Stimulated activated CD4-positive, alpha-beta T cell treated with anti-CD3 and anti-CD28 coated beads, Interleukin-12 subunit alpha, Interleukin-12 subunit beta, amount 100 ng/mL, for 48 hours (primary cell): ENCODE data around the gene CUL4A.

Experiments used
- DNase-seq, 3 donors: peaks; one replicate each; pipeline ENCODE4 v3.0.0-alpha.2; 2020; ENCODE audit warnings: low read depth in 2 of 3, low spot score in 1 of 3

The CUL4A gene

DNA sequence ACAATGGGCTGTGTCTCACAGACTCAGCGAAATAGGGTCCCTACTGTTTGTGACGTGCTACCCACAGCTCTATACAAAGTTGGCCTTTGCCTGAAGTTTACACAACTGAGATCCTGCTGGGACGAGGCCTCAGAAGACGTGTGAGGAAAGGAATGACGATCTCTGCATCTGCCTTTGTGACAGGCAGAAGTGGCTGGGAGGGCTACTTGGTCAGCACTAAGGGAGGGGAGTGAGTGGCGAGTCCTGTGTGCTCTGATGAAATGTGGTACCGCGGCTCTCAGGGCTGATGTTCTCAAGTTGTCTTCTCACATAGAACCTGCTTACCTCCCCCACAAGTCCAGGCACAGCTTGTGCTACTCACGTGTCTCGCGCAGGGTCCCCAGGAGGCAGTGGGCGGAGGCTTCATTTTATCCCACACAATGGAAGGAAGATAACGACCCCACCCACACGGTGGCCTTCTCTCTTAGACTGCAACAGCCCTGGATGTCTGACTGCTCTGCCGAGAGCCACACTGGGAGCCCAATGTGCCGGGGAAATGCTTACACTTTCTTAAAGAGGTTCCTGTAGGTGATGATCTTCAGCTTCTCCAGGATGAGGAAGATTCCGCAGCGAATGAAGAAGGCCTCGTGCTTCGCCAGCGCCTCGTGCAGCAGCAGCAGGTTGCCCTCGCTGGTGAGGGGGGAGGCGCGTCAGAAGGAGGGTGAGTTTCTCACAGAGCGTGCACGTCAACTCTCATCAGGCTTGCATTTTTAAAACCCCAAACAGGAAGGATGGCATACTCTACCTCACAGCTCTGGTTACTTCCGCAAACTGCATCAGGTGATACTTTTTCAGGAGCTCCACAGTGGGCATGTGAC lies 29.8 kb upstream of the CUL4A start:
- DNase-seq, result no peak

DNA sequence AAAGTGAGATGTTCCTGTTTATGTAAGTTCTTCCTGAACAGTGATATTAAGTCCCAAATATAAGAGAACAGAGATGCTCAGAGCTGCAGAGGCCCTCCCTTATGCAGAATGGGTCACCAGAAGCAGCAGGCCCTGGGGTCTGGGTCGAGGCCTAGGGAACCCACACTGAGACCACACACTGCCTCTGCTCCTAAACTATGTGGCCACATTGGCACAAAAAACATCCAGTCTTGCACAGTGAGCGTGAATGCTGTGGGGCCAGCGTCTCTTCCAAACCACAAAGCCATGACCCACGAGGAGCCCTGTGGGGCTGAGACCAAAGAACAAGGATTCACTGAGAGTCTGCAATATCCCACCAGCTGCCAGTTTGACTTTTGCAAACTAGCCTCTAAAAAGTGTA lies 27.4 kb upstream of the CUL4A start:
- DNase-seq, result no peak

DNA sequence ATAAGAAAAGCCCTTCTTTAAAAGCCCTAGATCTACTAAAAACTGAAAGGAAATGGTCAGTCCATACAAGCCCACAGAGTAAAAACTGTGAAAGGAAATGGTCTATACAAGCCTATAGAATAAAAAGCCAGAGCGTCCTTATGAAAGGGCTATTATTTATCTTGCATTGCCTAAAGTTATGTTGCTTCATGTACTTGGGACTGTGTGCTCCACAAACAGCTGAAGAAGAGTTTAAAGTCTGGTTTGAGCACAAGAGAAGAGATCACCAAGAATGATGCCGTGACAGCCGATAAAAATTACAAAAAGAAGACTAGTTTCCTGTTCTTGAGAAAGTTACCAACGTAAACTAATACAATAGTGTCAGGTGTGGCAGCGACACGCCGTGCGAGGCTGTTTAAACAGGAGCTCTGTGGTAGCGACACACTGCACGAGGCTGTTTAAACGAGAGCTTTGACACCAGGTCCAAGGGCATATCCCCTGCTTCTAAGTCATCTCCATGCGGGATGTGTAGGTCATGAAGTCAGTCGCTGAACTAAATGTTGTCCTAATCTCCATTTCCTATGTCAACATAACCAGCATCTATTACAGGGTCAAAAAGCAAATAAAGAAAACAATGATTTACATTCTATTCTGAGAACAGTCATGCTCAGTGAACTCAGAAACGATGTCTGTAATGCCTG lies 25.8 kb upstream of the CUL4A start:
- no peak for DNase-seq

DNA sequence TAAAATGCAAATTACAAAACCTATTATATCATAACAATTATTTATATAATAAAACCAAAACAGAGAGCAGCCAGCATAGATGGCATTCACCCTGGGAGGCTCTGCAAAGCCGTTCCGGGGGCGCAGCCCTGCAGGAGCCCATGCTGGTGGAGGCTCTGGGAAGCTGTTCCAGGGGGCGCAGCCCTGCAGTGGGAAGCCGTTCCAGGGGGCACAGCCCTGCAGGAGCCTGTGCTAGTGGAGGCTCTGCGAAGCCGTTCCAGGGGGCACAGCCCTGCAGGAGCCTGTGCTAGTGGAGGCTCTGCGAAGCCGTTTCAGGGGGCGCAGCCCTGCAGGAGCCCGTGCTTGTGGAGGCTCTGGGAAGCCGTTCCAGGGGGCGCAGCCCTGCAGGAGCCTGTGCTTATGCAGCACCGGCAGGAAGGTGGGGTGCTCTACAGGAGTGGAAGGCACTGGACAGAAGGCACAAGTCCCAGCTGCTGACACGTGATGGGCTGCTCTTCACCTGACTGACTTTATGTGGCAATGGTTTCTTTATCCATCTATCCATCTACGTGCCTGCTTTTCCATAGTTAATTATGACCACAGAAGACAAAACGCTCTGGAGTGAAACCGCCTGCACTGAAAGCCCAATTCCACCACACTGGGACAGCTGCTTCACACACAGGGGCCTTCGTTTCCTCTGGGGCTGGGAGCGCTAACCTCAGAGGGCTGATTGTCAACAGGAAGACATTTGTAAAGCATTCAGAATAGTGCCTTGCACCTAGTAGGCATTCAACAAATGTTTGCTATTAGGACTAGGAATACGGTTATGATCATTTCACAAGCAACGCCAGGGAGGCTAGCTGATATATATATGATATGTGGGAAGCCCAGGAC lies 24.6 kb upstream of the CUL4A start:
- no peak for DNase-seq

DNA sequence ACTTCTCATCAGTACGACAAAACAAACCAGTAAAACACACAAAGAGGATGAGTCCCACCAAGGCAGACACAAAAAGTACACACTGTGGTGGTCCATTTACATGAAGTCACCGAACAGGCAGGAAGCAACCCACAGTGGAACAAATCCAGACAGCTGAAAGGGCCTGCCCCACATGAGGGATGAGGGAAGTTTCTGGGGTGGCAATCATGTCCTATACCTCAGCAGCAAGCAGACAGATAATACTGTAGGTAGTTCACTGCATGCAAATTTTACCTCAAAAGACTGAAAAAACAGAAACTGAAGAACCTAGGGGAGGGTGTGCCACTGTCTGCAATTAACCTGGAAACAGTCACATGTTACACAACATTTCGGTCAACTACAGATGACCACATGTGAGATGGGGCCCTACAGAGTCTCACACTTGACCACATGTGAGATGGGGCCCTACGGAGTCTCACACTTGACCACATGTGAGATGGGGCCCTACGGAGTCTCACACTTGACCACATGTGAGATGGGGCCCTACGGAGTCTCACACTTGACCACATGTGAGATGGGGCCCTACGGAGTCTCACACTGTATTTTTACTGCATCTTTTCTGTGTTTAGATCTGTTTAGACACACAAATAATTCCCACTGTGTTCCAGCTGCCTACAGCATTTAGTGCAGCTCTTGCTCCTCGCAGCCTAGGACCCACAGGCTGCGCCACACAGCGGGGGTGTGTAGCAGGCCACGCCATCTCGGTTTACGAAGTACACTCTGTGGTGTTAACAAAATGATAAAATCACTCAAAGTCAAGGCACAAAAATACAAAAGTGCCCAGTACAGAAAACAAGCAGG lies 23.1 kb upstream of the CUL4A start:
- no peak for DNase-seq

DNA sequence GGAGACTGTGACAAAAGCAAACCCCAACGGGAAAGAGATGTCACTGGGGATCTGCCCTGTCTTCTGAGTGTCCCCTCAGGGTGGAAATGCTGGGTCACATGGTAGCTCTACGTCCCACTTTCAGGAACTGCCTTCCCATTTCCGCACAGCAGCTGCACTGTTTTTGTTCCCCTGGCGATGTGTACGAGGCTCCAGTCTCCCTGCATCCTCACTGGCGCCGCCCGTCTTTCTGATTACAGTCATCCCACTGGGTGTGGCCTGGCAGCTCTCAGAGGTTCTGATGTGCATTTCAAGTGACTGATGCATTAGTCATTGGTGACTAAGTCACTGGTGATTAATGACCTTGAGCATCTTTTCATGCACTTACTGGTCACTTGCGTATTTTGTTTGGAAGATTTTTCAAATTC lies 22.1 kb upstream of the CUL4A start:
- DNase-seq, result peak; percentile 59 to 64 (median 59)

DNA sequence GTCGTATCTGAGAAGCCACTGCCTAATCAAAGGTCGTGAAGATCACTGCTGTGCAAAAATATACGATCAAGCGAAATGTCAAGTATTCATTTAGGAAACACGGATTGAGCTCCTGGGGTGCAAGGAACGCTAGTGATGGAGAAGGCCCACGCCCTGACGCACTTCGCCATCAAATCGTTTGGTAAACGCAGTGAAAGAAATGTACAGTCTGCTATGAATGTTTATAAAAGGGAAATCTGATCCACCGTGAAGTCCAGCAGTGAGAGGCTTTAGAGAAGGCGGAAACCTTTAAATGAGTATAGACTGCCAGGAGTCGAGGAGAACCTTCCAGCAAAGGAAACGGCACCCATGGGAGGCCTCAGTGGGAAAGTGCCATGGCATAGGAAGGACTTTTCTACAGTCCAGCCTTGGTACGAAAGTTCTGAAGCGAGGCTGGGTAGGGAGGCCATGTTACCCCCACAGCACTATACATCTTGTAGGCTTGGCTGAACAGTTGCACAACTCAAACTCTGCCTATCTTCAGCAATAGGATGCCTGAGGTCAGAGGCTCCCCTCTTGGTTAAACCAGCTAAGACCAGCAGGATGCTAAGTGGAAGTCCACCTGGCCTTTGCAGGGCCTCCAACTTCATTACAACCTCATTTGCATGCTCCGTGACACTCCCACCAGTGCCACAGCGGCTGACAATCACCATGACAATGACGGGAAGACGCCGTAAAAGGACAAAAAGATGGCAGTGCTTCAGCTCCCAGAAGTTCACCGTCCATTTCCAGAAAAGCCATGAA lies 21.3 kb upstream of the CUL4A start:
- no peak for DNase-seq

- no peak for DNase-seq
Observed at GRCh38 chr13:113190181-113190580, 19.2 kb upstream of the CUL4A start.

DNA sequence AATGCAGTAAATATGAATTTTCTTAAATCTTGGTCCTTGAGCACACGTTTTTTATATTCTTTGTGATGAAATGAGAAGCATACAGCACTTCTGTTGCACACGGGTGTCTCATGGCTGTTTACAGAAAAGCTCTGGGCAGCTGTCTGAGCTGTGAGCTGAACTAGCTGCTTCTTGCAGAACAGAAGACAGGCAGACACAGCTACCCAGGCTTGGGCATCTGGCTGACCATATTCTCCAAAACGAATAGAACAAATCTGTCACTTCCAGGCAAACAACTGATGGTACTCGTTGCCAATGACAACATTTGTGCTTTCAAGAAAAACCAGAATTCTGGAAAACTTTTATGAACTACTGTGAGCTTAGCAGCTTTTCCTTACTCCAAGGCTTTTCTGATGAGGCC lies 17.1 kb upstream of the CUL4A start:
- DNase-seq, result no peak

GRCh38 chr13:113192902-113193301 lies 16.5 kb upstream of the CUL4A start:
- DNase-seq, result no peak

- no peak for DNase-seq
Observed at GRCh38 chr13:113195360-113195759, 14.1 kb upstream of the CUL4A start.

DNA sequence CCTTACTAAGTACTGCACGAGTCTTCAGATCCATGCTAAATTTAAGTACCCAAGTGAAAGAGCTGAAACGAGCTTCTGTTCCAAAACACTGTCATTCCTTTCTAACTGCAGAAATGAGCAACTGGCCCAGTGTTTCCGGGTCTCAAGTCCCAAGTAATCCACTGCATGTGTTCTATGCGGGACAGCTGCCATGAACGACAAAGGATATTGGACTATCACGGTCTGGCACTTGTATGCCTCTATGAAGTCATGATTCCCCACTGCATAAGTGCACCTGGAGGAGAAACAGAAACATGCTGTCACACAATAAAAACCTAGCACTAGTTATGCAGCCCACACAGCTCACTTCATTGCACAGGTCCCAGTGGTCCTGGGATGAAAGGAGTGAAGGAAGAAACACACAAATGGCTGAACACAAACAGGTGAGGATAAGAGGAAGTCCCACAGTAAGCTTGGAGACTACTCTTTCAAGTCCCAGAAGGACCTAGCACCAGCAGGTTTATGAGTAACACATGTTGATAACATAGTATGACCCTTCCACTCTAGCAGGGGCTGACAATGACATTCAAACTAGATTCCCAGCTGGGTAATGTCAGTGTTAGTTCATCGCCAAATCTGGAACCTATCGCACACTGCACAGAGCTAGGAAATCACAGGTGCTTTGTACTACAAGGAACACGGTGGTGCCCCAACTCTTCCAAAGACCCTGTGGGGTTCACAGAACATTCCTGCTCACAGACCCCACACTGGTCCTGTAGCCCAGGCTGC lies 12.3 kb upstream of the CUL4A start:
- no peak for DNase-seq

GRCh38 chr13:113201815-113202214 lies 7.6 kb upstream of the CUL4A start:
- DNase-seq, result no peak

GRCh38 chr13:113202912-113203311 lies 6.5 kb upstream of the CUL4A start:
- DNase-seq, result no peak

- no peak for DNase-seq
Observed at GRCh38 chr13:113203507-113204377, 5.7 kb upstream of the CUL4A start.

- DNase-seq, result no peak
Observed at GRCh38 chr13:113204378-113204734, 5.1 kb upstream of the CUL4A start.

GRCh38 chr13:113205428-113205931 lies 3.9 kb upstream of the CUL4A start:
- DNase-seq, result no peak

GRCh38 chr13:113207460-113207859 lies 2.0 kb upstream of the CUL4A start:
- DNase-seq, result no peak
